ENCODE measurements around the gene TTC12.

GRCh38 chr11:113363996-113364641 is 49.7 kb downstream of the TTC12 start:
- TF ChIP-seq POLR2A (IDR thresholded peaks at IDR 0.05; ENCODE audit: low read depth, low read length) (no peak), POLR2AphosphoS5 (IDR thresholded peaks at IDR 0.05; ENCODE audit: low read depth, low read length) (no peak), SPI1 (IDR thresholded peaks at IDR 0.05; ENCODE audit: low read depth, low read length) (no peak), TAF1 (IDR thresholded peaks at IDR 0.05; ENCODE audit: low read depth, low read length) (no peak)

Data from GM12891 (cell line).